IMR-90 (cell line): ENCODE results near the gene GFI1.

ENCODE experiments used
- BHLHE40 ChIP-seq: fragments of 150-350 bp; IDR thresholded peaks from 2 replicates; pipeline ENCODE4 v1.6.1; 2016; ENCODE audit warnings: mild to moderate bottlenecking, low read depth, low read length
- CEBPB ChIP-seq: IDR thresholded peaks from 2 replicates; pipeline ENCODE4 v1.6.1; 2012; ENCODE audit warnings: low read depth, low read length, improper control_type of control experiment
- FOS ChIP-seq: fragments of 150-350 bp; IDR thresholded peaks from 2 replicates; pipeline ENCODE4 v1.6.1; 2016; ENCODE audit warnings: low read depth, low read length
- MAFK ChIP-seq: IDR thresholded peaks from 2 replicates; pipeline ENCODE4 v1.6.1; 2012; ENCODE audit warnings: low read depth, low read length, improper control_type of control experiment
- MXI1 ChIP-seq: IDR thresholded peaks from 2 replicates; pipeline ENCODE4 v1.6.1; 2012; ENCODE audit warnings: low read depth, mild to moderate bottlenecking, low read length, moderate library complexity, borderline replicate concordance
- POLR2A ChIP-seq: IDR thresholded peaks from 2 replicates; pipeline ENCODE4 v1.6.1; 2012; ENCODE audit warnings: mild to moderate bottlenecking, low read depth, low read length
- RAD21 ChIP-seq: IDR thresholded peaks from 2 replicates; pipeline ENCODE4 v1.6.1; 2012; ENCODE audit warnings: low read length, improper control_type of control experiment
- RCOR1 ChIP-seq: IDR thresholded peaks from 2 replicates; pipeline ENCODE4 v1.6.1; 2012; ENCODE audit warnings: mild to moderate bottlenecking, low read length, improper control_type of control experiment; ENCODE audit not compliant: insufficient replicate concordance
- RFX5 ChIP-seq: IDR thresholded peaks from 2 replicates; pipeline ENCODE4 v1.8.0; 2012; ENCODE audit warnings: low read depth, mild to moderate bottlenecking, low read length, moderate library complexity
- SMC3 ChIP-seq: fragments of 150-350 bp; IDR thresholded peaks from 2 replicates; pipeline ENCODE4 v1.6.1; 2016; ENCODE audit warnings: low read depth, mild to moderate bottlenecking, antibody characterized with exemption, low read length, moderate library complexity
- TF ChIP-seq, protein P1 (sequence below): conservative IDR thresholded peaks from 2 replicates; pipeline ENCODE4 v1.5.1; 2012; ENCODE audit warnings: mild to moderate bottlenecking, low read depth, low read length, improper control_type of control experiment
- TF ChIP-seq, protein P2 (sequence below): fragments of 150-350 bp; IDR thresholded peaks from 2 replicates; pipeline ENCODE4 v1.6.1; 2017; ENCODE audit warnings: mild to moderate bottlenecking, antibody characterized with exemption, low read length, low read depth
- TF ChIP-seq, protein P3 (sequence below): fragments of 150-350 bp; IDR thresholded peaks from 2 replicates; pipeline ENCODE4 v1.6.1; 2016; ENCODE audit warnings: low read depth, mild to moderate bottlenecking, low read length, moderate library complexity, borderline replicate concordance

DNA sequence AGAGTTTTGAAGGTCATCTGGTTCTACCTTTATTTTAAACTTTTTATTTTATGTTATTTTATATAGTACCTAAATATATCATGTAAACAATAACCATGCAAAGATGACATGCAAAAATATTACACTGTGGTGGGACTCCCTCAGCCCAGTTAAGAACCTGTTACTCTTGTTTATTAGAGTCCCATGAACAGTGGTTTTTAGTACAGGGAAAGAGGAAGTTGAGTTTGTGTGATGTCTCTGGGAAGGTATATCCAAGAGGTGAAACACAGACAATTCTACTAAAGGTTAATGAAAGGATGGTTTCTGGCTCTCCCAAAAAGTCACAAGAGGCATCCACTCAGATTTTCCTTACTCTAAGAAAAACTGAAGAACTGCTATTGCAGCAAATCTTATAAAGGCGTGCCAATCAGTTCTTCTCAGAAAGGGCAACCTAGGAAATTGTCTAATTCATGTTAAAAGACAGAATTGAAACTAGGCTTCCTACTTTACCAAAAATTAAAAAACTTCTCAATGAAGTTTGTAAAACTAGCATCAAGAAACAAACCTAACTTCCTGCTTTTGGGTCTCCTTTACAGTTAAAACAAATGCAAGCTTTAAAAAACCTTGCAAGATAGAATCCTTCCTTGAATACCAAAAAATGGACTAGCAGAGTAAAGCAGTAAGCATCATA, 19.9 kb downstream of the GFI1 start:
- TF ChIP-seq, protein P1, sequence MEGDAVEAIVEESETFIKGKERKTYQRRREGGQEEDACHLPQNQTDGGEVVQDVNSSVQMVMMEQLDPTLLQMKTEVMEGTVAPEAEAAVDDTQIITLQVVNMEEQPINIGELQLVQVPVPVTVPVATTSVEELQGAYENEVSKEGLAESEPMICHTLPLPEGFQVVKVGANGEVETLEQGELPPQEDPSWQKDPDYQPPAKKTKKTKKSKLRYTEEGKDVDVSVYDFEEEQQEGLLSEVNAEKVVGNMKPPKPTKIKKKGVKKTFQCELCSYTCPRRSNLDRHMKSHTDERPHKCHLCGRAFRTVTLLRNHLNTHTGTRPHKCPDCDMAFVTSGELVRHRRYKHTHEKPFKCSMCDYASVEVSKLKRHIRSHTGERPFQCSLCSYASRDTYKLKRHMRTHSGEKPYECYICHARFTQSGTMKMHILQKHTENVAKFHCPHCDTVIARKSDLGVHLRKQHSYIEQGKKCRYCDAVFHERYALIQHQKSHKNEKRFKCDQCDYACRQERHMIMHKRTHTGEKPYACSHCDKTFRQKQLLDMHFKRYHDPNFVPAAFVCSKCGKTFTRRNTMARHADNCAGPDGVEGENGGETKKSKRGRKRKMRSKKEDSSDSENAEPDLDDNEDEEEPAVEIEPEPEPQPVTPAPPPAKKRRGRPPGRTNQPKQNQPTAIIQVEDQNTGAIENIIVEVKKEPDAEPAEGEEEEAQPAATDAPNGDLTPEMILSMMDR, result no peak
- TF ChIP-seq CEBPB (no peak), MXI1 (no peak), RCOR1 (no peak), RAD21 (no peak), POLR2A (no peak), SMC3 (no peak), MAFK (no peak), BHLHE40 (no peak), FOS (no peak), RFX5 (no peak)
- TF ChIP-seq, protein P2, sequence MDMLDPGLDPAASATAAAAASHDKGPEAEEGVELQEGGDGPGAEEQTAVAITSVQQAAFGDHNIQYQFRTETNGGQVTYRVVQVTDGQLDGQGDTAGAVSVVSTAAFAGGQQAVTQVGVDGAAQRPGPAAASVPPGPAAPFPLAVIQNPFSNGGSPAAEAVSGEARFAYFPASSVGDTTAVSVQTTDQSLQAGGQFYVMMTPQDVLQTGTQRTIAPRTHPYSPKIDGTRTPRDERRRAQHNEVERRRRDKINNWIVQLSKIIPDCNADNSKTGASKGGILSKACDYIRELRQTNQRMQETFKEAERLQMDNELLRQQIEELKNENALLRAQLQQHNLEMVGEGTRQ, result no peak
- TF ChIP-seq, protein P3, sequence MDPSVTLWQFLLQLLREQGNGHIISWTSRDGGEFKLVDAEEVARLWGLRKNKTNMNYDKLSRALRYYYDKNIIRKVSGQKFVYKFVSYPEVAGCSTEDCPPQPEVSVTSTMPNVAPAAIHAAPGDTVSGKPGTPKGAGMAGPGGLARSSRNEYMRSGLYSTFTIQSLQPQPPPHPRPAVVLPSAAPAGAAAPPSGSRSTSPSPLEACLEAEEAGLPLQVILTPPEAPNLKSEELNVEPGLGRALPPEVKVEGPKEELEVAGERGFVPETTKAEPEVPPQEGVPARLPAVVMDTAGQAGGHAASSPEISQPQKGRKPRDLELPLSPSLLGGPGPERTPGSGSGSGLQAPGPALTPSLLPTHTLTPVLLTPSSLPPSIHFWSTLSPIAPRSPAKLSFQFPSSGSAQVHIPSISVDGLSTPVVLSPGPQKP, result no peak
